ENCODE measurements around the gene GANAB.

The GANAB gene

DNA sequence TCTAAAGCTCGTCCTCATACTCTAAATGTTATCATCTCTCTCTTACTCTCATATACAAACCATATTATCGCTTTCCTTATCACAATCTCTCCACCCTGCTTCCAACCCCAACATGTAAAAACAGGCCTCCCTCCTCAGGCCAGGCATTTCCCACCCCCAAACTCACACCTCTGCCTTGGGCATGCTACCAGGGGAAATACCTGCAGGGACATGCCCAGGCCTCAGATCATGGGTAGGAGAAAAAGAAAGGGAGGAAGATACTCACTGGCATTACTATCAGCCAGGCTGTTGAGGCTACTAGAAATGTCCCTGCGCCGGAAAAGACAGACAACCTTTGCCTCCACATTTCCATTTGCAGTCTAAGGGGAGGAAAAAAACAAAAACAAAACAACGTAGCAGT is 46.5 kb downstream of the GANAB start:
- TF ChIP-seq, protein P1, sequence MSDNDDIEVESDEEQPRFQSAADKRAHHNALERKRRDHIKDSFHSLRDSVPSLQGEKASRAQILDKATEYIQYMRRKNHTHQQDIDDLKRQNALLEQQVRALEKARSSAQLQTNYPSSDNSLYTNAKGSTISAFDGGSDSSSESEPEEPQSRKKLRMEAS (IDR thresholded peaks at IDR 0.05; ENCODE audit: low read depth, low read length): no peak
- TF ChIP-seq POLR2A (IDR thresholded peaks at IDR 0.05; ENCODE audit: extremely low read depth, insufficient read length) (no peak), MYC (IDR thresholded peaks at IDR 0.05; ENCODE audit: low read depth, low read length) (no peak)
- TF ChIP-seq, protein P2, sequence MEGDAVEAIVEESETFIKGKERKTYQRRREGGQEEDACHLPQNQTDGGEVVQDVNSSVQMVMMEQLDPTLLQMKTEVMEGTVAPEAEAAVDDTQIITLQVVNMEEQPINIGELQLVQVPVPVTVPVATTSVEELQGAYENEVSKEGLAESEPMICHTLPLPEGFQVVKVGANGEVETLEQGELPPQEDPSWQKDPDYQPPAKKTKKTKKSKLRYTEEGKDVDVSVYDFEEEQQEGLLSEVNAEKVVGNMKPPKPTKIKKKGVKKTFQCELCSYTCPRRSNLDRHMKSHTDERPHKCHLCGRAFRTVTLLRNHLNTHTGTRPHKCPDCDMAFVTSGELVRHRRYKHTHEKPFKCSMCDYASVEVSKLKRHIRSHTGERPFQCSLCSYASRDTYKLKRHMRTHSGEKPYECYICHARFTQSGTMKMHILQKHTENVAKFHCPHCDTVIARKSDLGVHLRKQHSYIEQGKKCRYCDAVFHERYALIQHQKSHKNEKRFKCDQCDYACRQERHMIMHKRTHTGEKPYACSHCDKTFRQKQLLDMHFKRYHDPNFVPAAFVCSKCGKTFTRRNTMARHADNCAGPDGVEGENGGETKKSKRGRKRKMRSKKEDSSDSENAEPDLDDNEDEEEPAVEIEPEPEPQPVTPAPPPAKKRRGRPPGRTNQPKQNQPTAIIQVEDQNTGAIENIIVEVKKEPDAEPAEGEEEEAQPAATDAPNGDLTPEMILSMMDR (IDR thresholded peaks at IDR 0.05; ENCODE audit: low read depth, low read length): no peak
- no peak for DNase-seq (ENCODE audit: low read depth)
- H3K4me3 ChIP-seq (ENCODE audit: low read depth, low read length): peak overlapping the region; percentile 93

DNA sequence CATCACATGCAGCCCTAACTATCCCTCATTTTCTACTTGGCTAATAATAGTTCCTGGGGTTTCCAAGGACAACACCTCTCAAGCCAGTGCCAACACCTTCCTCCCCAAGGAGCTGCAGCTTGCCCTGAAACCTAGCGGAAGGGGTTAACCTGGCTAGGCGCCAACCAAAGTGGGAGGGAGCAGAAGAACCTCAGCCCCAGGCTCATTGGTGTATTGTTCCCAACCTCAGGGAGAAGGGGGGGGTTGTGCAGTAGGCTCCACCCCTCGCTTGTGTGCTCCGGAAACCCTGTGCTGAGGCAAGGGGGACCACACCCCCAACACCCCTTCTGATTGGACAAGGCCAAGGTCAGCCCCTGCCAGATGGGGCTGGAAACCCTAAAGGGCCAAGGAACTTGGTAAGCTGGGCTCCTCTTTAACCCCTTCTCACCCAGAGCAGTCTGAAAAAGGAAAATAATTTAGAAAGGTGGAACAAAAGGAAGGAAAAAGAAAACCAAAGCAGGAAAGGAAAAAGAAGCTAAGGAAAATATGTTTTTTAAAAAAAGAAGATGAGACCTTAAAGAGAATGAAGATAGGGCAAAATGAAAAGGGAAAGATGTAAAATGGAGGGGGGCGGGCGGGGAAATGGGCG is 47.2 kb downstream of the GANAB start:
- DNase-seq (ENCODE audit: low read depth): peak; percentile 100
- TF ChIP-seq MYC (IDR thresholded peaks at IDR 0.05; ENCODE audit: low read depth, low read length) (peak; percentile 50; the same call in 1 of the 2 replicates), POLR2A (IDR thresholded peaks at IDR 0.05; ENCODE audit: extremely low read depth, insufficient read length) (peak; percentile 36)
- TF ChIP-seq, protein P2 (IDR thresholded peaks at IDR 0.05; ENCODE audit: low read depth, low read length): no peak
- TF ChIP-seq, protein P1 (IDR thresholded peaks at IDR 0.05; ENCODE audit: low read depth, low read length): peak; percentile 52
- H3K4me3 ChIP-seq (ENCODE audit: low read depth, low read length): peak overlapping the region; percentile 93

DNA sequence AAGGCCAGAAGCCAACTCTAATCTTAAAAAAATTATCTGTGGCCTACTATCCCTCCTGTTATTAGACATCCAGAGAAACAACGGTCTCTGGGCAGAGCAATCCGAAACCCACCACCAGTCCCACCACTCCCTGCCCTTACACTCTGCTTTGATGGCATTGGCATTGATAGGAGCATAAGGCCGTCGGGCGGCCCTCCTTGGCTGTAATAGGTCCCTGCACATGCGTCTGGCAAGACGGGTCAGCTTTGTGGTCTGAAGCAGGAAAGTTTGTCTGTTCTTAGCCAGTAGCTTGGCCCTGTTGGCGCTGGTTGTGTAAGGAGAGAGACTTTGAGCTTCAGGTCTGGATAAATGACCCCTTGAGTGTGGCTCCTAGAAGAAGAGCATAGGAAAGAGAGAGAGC is 51.3 kb downstream of the GANAB start:
- no peak for DNase-seq (ENCODE audit: low read depth)
- TF ChIP-seq, protein P2 (IDR thresholded peaks at IDR 0.05; ENCODE audit: low read depth, low read length): no peak
- no peak for TF ChIP-seq MYC (IDR thresholded peaks at IDR 0.05; ENCODE audit: low read depth, low read length)
- TF ChIP-seq POLR2A (IDR thresholded peaks at IDR 0.05; ENCODE audit: extremely low read depth, insufficient read length): no peak
- TF ChIP-seq, protein P1 (IDR thresholded peaks at IDR 0.05; ENCODE audit: low read depth, low read length): no peak
- H3K4me3 ChIP-seq (ENCODE audit: low read depth, low read length): no peak overlapping the region

DNA sequence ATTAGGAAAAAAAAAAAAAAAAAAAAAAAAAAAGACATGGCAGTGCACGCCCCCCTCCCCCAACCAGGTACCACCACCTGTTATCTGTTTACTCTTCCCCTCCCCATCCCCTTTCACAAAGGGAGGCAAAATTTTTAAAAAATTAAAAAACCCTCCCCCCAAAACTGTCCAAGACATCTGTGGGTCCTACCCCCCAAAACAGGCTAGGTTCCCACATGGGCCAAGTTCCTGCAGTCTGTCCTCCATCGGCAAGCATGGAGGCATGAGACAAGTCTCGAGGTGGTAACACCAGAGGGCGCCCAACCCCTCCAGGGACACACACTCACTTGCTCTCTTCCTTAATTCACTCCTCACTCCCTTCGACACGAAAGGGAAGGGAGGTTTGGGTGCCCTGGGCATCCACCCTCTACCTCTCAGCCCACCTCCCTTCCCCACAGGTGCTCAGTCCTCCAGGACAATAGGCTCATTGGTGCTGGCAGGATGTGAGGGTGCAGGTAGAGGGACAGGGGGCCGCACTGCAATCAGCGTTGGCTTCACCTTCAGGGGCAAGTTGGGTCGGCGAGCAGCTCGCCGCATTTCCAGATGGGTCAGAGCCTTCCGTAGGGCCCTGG is 52.9 kb downstream of the GANAB start:
- no peak overlapping the region for H3K4me3 ChIP-seq (ENCODE audit: low read depth, low read length)
- no peak for TF ChIP-seq POLR2A (IDR thresholded peaks at IDR 0.05; ENCODE audit: extremely low read depth, insufficient read length)
- TF ChIP-seq, protein P1 (IDR thresholded peaks at IDR 0.05; ENCODE audit: low read depth, low read length): peak; percentile 94
- TF ChIP-seq MYC (IDR thresholded peaks at IDR 0.05; ENCODE audit: low read depth, low read length): peak; percentile 94
- TF ChIP-seq, protein P2 (IDR thresholded peaks at IDR 0.05; ENCODE audit: low read depth, low read length): peak; percentile 90
- DNase-seq (ENCODE audit: low read depth): peak; percentile 94

DNA sequence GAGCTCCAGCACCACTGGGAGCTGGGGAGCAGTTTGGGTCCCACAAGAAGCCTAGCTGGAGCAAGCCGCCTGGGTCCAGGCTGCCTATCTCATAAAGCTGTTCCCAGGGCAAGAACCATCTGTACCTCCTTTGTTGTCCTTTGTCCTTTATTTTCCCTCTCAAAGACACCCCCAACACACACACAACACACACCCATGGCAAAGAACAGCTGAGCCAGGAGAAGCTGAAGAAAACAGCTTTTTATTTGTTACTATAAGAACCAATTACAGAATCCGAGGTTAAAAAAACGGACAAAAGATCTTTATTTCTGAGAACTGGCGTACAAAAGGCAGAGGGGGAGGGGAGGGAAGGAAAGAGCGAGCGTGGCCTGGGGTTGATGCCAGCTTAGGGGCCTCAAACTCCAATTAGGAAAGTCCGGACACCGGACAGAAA is 53.4 kb downstream of the GANAB start:
- peak overlapping the region; percentile 61 for H3K4me3 ChIP-seq (ENCODE audit: low read depth, low read length)

More for the DNA sequence above, 53.4 kb downstream of the GANAB start:
- TF ChIP-seq, protein P1 (IDR thresholded peaks at IDR 0.05; ENCODE audit: low read depth, low read length): no peak
- TF ChIP-seq, protein P2 (IDR thresholded peaks at IDR 0.05; ENCODE audit: low read depth, low read length): no peak
- TF ChIP-seq MYC (IDR thresholded peaks at IDR 0.05; ENCODE audit: low read depth, low read length): no peak
- TF ChIP-seq POLR2A (IDR thresholded peaks at IDR 0.05; ENCODE audit: extremely low read depth, insufficient read length): no peak
- DNase-seq (ENCODE audit: low read depth): no peak
